GM18505 (cell line): Measurements from ENCODE around the gene PDE8A.

Source experiments
- ATAC-seq: cut with Tn5 transposase; IDR thresholded peaks from one replicate; pipeline ENCODE4 v1.9.1; 2021; ENCODE audit not compliant: unreplicated experiment
- POLR2A ChIP-seq: IDR thresholded peaks from 4 replicates; pipeline ENCODE4 v1.6.1; 2011; ENCODE audit warnings: borderline replicate concordance; ENCODE audit not compliant: insufficient read depth, insufficient read length; ENCODE audit errors: extremely low read depth

Gene PDE8A

DNA sequence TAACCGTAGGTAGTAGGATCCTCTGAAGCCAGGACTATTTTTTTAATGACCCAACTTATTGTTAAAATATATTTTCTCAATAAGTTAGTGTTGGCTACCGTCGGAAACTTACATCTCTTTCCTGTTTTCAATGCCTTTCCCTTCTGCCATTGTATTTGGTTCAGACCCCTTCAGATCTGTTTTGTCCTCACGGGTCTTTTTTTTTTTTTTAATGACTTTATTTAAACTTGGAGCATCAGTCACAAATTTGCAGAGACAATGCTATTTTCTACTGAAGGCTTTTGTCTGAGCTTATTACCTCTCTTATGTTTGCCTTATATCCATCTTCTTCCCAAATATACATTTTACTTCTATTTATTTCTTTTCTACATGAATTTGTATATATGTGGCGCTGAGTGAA, 47.6 kb downstream of the PDE8A start:
- ATAC-seq = no peak
- no peak for TF ChIP-seq POLR2A

DNA sequence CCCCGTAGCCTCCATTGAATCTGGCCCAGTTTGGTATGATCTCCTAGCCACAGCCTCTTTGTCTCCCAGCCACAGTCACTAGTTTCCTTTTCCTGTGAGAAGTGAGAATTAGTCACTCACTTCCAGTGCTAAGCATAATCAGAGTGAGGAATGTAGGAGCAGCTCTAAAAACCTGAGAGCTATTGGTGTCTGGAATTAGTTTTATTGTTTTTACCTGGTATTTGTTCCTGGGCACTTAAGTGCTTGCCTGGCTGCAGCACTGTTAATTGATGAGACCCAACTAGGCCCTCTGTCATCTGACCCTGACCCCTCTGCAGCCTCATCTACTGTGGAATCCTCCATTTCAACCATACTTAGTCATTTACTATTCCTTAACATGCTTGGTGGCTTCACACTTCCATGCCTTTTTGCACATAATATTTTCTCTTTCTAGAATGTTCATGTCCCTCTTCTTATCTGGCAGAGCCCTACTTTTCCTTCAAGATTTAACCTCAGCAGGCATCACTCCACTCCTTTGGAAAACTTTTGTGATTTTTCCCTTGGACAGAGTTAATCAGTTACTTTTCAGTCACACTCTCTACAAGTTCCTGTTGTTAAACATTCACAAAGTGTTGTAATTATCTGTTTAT, 48.8 kb downstream of the PDE8A start:
- TF ChIP-seq POLR2A = no peak
- no peak for ATAC-seq

DNA sequence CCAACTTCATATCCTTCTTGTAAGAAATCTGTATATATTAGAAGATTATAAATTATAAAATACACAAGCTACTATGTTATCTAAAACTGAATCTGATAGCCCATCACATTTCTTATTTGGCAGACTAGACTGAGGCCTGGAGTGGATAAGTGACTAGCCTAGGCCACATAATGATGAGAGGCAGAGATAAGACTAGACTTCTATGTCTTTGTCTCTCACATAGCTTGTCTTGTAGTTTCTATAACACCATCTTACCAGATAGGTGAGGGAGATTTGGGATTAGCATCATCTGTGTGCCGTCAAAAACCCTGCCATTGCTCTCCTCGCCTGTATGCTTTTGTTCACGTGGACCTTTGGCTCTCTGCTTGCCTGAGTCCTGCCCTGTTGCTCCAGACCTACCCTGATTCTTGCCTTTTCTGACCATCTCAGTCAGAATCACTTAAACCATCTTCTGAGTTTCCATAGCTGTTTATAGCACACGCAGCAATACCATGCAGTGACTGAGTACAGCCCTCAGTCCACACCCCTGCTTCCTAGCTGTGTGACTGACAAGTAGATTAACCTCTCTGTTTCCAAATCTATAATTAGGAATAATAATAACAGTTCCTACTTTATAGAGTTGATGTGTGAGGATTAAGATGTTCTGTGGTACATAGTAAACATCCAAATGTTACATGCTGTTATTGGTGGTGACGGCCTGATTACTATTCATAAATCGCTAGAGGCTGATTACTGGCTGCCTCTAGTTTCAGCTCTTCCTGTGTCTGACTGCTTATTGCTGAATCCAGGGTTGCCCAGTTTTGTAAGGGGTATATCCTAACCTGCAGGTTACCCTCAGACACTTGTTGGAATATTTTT, 49.7 kb downstream of the PDE8A start:
- ATAC-seq = no peak
- TF ChIP-seq POLR2A = no peak

DNA sequence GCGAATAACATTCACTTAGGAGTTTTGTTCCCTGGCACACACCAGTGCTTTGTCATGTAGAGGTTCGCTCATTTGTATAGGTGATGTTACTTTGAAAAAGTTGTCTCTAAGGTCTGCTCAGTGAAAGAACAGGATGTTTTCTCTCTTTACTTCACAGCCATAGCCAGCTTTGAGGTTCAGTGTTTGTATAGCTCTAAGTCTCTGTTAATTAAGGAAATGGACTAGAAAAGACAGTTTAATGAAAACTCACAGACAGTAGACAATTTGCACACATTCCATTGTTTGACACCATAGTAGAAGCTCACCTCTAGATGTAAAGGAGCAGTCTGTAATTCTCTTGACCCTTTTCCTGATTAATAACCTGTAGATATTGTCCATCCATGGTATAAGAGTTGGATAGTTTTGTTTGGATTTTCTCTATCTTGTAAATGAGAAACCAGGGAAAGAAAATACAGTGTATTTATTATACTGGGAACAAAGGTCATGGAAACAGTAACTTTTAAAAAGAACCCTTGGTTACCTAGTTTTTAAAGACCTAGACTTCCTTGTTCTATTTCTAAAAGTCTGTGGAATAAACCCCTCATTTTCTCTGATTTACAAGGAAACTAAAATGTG, 50.4 kb downstream of the PDE8A start:
- no peak for TF ChIP-seq POLR2A

DNA sequence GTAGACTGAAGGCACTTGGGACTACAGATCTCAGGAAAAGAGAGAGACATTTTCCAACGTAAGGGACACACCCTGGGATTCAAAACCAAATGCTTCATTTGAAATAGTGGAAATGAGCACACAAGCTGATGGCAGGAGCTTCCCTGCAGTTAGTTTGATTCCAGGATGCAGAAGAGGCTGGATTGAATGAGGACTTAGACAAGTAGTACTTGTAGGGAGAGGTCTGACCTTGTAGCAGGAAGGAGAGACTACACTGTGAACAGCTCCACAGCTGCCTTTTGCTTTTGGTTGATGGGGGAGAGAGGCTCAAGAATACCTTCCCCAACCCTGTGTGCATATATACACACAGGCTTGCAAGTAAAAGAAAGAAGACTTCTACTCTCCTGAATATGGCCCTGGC, 51.5 kb downstream of the PDE8A start:
- ATAC-seq = no peak
- no peak for TF ChIP-seq POLR2A

More for the DNA sequence above, 50.4 kb downstream of the PDE8A start:
- no peak for ATAC-seq

DNA sequence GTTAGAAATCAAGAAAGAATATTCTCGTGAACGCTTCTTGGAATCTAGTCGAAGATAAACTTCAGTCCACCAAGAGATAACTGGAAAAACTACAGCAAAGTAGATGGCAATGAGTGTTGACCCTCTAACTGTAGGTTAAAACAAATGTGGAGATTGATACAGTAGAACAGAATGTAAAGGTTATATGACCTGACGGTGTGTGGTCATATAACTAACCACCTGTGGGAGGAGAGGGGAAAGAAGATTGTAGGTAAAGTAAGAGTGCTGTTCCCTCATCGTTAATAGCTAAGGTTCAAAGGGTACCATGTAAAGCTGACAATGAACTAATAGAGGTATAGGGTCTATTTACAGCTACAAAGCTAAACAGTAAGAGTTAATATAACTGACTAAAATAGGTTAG, 52.6 kb downstream of the PDE8A start:
- TF ChIP-seq POLR2A = no peak
- ATAC-seq = no peak

DNA sequence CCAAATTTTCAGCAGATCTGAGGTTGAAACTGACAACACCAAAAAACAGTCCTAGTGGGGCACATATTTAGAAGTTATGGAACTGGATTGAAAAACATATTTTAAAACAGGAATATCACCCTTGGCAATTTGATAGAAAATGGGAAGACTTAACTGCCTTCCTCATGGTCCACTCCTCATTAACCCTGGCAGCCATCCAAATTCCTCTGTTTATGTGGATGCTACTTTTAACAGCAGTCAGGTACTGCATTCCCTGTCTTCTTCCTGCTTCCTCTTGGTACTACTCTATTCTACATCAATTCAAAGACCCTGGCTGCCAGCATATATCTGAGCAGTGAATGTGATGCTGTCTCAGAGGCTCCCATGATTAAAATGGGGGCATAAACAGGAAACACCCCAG, 54.3 kb downstream of the PDE8A start:
- no peak for ATAC-seq
- no peak for TF ChIP-seq POLR2A

DNA sequence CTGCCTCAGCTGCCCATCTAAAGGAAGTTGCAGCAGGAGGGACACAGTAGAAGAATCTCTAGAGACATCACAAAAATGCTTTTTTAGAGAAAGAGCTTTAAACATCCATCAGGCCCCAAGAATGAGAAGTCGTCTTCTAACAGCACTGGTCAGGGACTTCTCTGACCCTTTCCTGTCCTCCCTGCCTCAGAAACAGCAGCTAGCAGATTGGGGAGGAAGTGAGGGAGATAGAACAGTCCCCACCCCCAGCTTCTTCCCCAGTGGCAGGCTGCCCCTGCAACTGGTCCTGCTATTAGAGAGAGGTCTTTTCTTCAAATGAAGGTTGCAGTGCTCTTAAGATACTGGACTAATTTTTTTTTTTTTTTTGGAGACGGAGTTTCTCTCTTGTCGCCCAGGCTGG, 55.1 kb downstream of the PDE8A start:
- TF ChIP-seq POLR2A = no peak
- ATAC-seq = no peak

DNA sequence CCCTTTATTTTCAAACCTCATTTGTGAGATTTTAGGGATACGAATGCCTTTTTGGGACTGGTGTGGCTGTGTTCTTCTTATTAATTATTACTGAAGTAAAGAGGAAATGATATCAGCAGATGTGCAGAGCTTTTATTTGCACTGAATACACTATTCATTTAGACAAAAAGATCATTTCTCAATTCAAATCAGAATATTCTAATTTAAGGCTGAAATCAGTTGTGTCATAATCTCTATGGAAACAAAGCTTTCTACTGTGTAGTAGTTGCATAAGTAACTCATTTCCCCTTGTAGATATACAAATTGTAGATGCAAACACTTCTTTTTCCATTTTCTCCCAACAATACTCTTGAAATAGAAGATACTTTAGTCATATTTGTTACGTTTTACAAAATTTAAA, 56.0 kb downstream of the PDE8A start:
- no peak for ATAC-seq
- no peak for TF ChIP-seq POLR2A

DNA sequence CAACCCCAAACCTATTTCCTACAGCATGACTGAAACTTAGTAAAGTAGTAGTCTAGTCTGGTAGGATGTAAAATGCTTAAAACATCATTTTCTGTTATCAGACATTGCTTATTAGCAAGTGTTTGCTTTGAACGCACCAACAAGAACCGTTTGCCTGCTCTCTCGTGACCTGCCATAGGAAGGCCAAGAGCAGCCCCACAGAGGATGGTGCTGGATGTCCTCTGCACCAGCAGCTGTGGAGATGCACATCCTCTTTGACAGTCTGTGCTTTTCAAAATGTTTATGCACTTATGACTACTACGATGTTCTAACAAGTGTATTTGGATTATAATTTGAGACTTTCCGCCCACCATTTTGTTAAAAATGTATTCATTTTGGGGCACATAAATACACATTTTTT, 59.6 kb downstream of the PDE8A start:
- ATAC-seq = no peak
- no peak for TF ChIP-seq POLR2A

DNA sequence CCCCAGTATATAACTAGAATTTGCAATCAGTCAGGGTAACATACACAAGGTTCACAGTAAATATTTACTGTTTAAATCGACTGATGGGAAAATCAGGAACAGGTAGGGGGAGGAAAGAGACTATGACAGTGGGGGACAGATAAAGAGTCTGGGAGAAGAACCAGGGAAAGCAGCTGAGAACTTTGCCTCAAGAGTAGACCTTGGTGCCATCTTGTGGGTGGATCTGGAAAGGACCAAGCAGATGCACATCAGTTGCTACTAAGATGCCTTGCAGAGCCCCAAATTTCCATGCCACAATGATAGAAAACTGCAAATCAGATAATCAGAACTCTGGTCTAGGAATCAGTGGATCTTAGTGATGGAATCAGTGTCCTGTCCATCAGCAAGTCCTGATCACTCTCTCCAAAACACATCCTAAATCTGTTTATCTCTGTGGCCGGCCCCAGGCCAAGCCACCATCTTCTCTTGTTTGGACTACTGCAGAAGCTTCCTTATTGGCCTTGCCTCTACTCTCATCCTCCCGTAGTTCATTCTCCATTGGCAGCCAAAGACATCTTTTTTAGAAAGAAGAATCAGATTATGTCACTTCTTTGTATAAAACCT, 62.7 kb downstream of the PDE8A start:
- ATAC-seq = no peak
- no peak for TF ChIP-seq POLR2A

DNA sequence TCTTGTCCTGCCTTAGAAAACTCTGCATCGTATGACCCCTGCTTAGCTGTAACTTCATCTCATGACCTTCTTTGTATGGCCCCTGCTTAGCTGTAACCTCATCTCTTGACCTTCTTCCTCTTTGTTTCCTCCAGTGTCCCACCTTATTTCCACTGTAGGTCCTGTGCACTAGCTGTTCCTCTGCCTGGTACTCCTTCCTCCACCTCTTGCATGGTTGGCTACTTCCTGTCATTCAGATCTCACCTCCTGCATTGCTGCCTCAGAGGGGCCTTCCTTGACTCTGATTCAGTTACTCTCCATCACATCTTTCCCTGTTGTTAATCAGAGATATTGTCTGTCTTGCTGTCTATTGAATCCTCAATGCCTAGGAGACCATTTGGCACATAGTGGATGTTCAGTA, 63.2 kb downstream of the PDE8A start:
- no peak for ATAC-seq
- no peak for TF ChIP-seq POLR2A

DNA sequence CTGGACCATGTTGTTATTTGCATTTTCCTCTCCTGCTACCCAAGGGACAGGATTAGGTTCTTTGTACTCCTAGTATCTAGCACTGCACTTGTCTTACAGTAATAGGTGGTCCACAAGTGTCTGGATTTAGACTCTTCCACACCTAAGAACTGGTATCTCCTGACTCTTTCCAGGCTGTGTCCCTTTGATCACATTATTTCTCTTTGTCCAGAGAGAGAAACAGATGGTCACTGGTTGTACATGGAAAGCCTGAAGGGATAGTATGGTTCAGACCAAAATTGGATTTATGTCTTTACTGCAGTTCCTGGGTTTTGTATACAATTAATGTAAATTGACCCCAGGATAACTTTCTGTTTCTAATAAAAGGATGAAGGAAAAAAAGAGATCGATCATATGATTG, 64.0 kb downstream of the PDE8A start:
- TF ChIP-seq POLR2A = no peak
- no peak for ATAC-seq

DNA sequence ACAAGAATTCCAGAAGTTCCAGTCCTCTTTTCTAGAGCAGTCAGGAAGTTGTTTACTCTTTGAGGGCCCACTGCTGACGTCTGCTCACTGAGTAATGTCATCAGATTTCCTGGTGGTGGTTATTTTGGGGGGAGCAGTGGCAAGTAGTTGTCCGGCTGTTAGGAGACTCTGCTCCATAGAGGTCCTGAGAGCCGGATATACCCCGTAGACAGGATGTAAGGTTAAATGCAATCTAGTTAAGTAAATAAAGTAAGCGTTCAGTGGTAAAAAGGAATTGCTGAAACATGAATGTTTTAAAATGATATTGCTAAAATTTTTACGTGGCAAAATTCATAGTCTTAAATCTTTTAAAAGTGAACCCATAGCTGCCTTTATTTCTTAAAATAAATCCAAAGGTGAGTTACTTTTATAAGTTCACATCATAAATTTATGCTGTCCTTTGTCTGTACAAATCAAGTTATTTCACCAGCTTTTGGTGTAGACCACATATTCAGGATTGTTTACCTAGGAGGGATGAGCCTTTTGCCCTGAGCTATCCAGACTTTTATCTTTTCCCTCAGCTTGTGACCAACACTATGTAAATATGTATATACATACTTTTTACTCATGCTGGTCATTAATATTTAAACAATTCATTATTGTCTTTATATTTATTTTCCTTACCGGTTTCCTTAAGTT, 65.8 kb downstream of the PDE8A start:
- no peak for ATAC-seq
- no peak for TF ChIP-seq POLR2A

DNA sequence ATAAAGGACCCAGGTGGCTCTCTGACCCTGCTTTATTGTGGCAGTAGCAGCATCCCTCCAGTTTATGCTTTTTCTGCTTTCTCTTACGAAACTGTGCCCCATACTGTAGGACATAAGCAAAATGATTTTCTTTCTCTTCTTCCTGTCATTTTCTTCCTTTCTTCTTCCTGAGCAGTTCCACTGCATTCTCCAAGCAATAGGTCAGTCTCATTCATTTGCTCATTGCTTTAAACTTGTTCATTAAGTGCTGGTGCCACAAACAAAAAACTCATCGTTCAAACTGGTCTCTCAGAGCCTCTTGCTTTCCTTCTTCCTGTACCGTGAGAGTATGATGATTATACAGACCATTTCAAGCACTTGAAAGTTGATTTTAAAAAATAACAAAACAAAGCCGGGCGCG, 66.8 kb downstream of the PDE8A start:
- no peak for TF ChIP-seq POLR2A
- ATAC-seq = no peak
